GM23338 (cell line): Measurements from ENCODE around the gene HOTAIR. TPM values are rescaled to one million over a fixed set of nuclear protein-coding genes. Genes with fewer than 3 reads are reported as not detected.

Source experiments
- ATAC-seq: fragments of 200-7000 bp; cut with Tn5 transposase; 3 replicates; pipeline ENCODE4 v1.9.1; 2020
- DNase-seq: peaks from one replicate; pipeline ENCODE4 v3.0.0-alpha.2; 2015; ENCODE audit warnings: low spot score
- H2AFZ ChIP-seq: fragments of 200-600 bp; sonication (generic); 2 replicates; pipeline ENCODE4 v1.8.0; 2016; ENCODE audit warnings: antibody characterized with exemption, mild to moderate bottlenecking, moderate library complexity
- H3F3A ChIP-seq: fragments of 200-600 bp; sonication (generic); replicated peaks from 2 replicates; pipeline ENCODE4 v1.8.0; 2017; ENCODE audit warnings: antibody characterized with exemption, mixed run types, low read depth
- H3K27ac ChIP-seq: fragments of 200-600 bp; sonication (generic); 2 replicates; pipeline ENCODE4 v1.6.1; 2016; ENCODE audit warnings: low read depth
- H3K27me3 ChIP-seq: fragments of 200-600 bp; sonication (generic); 2 replicates; pipeline ENCODE4 v1.8.0; 2016; ENCODE audit warnings: mild to moderate bottlenecking, mixed run types, moderate library complexity; ENCODE audit not compliant: insufficient read depth
- H3K36me3 ChIP-seq: fragments of 200-600 bp; sonication (generic); 2 replicates; pipeline ENCODE4 v1.8.0; 2016; ENCODE audit warnings: mild to moderate bottlenecking; ENCODE audit not compliant: insufficient read depth
- H3K4me1 ChIP-seq: fragments of 200-600 bp; sonication (generic); 2 replicates; pipeline ENCODE4 v1.8.0; 2016; ENCODE audit warnings: mild to moderate bottlenecking, moderate library complexity; ENCODE audit not compliant: insufficient read depth
- H3K4me2 ChIP-seq: fragments of 200-600 bp; sonication (generic); 2 replicates; pipeline ENCODE4 v1.7.1; 2017; ENCODE audit warnings: mixed run types
- H3K4me3 ChIP-seq: fragments of 200-600 bp; sonication (generic); 2 replicates; pipeline ENCODE4 v1.6.1; 2016; ENCODE audit warnings: mixed run types
- H3K79me2 ChIP-seq: fragments of 200-600 bp; sonication (generic); replicated peaks from 2 replicates; pipeline ENCODE4 v1.8.0; 2017; ENCODE audit warnings: mild to moderate bottlenecking; ENCODE audit not compliant: insufficient read depth
- H3K9me2 ChIP-seq: fragments of 200-600 bp; sonication (generic); 2 replicates; pipeline ENCODE4 v1.8.0; 2017; ENCODE audit not compliant: insufficient read depth
- H4K20me1 ChIP-seq: fragments of 200-600 bp; sonication (generic); replicated peaks from 2 replicates; pipeline ENCODE4 v1.8.0; 2017; ENCODE audit warnings: mild to moderate bottlenecking; ENCODE audit not compliant: insufficient read depth
- H3K27ac Mint-ChIP-seq: 2 replicates; pipeline ENCODE4 v1.8.0; 2020; ENCODE audit warnings: inconsistent platforms, mild to moderate bottlenecking, moderate library complexity, mixed read lengths
- H3K27me3 Mint-ChIP-seq: 3 replicates; pipeline ENCODE4 v1.8.0; 2022; ENCODE audit warnings: low read depth, mild to moderate bottlenecking, moderate library complexity, mixed read lengths, inconsistent platforms; ENCODE audit not compliant: insufficient read depth, poor library complexity
- H3K36me3 Mint-ChIP-seq: 3 replicates; pipeline ENCODE4 v1.8.0; 2021; ENCODE audit warnings: low read depth, mild to moderate bottlenecking, inconsistent platforms, moderate library complexity, mixed read lengths
- H3K4me1 Mint-ChIP-seq: 3 replicates; pipeline ENCODE4 v1.8.0; 2020; ENCODE audit warnings: mild to moderate bottlenecking, inconsistent platforms, mixed read lengths
- H3K4me3 Mint-ChIP-seq: 3 replicates; pipeline ENCODE4 v1.8.0; 2021; ENCODE audit warnings: moderate library complexity, mild to moderate bottlenecking, inconsistent platforms, mixed read lengths
- H3K9me3 Mint-ChIP-seq: 3 replicates; pipeline ENCODE4 v1.8.0; 2020; ENCODE audit warnings: moderate library complexity, mild to moderate bottlenecking, inconsistent platforms, mixed read lengths
- EZH2 ChIP-seq: fragments of 200-600 bp; sonication (generic); IDR thresholded peaks from one replicate; pipeline ENCODE4 v1.8.0; 2017; ENCODE audit warnings: antibody characterized with exemption, mild to moderate bottlenecking, low read depth; ENCODE audit not compliant: unreplicated experiment
- EZH2phosphoT487 ChIP-seq: fragments of 200-600 bp; sonication (generic); IDR thresholded peaks from one replicate; pipeline ENCODE4 v1.8.1; 2018; ENCODE audit warnings: antibody characterized with exemption; ENCODE audit not compliant: unreplicated experiment
- POLR2AphosphoS5 ChIP-seq: IDR thresholded peaks from 2 replicates; pipeline ENCODE4 v1.6.1; 2016; ENCODE audit warnings: antibody characterized with exemption, low read depth
- ZNF114 ChIP-seq: fragments of 250-450 bp; sonication (Bioruptor Pico); IDR thresholded peaks from 2 replicates; pipeline ENCODE4 v1.5.0; 2020; ENCODE audit warnings: mild to moderate bottlenecking, moderate library complexity
- ZNF462 ChIP-seq: fragments of 250-450 bp; sonication (Bioruptor Pico); IDR thresholded peaks from 2 replicates; pipeline ENCODE4 v1.5.0; 2020; ENCODE audit warnings: mild to moderate bottlenecking, moderate library complexity
- polyA plus RNA-seq: library from polyadenylated mRNA; unstranded; fragments of >200 nt; fragmentation: Nextera tagmentation; extraction: Ambion mirVana; gene quantifications from 2 replicates; pipeline ENCODE4 v1.2.1, GENCODE V29; 2016
- total RNA-seq: library from RNA; depleted of rRNA; stranded (reverse); fragments of >200 nt; shearing (Covaris generic); gene quantifications from 2 replicates; pipeline ENCODE4 v1.2.3, GENCODE V29; 2014
- TF ChIP-seq, protein P1 (sequence below): IDR thresholded peaks from one replicate; pipeline ENCODE4 v1.6.1; 2018; ENCODE audit warnings: antibody characterized with exemption; ENCODE audit not compliant: unreplicated experiment

Gene HOTAIR
- total and polyA plus RNA-seq, 2 experiments from 2014 or later: not detected

- TF ChIP-seq ZNF462 (CRISPR knock-in tag): no peak
- no peak for TF ChIP-seq EZH2phosphoT487
- TF ChIP-seq, protein P1, sequence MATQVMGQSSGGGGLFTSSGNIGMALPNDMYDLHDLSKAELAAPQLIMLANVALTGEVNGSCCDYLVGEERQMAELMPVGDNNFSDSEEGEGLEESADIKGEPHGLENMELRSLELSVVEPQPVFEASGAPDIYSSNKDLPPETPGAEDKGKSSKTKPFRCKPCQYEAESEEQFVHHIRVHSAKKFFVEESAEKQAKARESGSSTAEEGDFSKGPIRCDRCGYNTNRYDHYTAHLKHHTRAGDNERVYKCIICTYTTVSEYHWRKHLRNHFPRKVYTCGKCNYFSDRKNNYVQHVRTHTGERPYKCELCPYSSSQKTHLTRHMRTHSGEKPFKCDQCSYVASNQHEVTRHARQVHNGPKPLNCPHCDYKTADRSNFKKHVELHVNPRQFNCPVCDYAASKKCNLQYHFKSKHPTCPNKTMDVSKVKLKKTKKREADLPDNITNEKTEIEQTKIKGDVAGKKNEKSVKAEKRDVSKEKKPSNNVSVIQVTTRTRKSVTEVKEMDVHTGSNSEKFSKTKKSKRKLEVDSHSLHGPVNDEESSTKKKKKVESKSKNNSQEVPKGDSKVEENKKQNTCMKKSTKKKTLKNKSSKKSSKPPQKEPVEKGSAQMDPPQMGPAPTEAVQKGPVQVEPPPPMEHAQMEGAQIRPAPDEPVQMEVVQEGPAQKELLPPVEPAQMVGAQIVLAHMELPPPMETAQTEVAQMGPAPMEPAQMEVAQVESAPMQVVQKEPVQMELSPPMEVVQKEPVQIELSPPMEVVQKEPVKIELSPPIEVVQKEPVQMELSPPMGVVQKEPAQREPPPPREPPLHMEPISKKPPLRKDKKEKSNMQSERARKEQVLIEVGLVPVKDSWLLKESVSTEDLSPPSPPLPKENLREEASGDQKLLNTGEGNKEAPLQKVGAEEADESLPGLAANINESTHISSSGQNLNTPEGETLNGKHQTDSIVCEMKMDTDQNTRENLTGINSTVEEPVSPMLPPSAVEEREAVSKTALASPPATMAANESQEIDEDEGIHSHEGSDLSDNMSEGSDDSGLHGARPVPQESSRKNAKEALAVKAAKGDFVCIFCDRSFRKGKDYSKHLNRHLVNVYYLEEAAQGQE: no peak
These were observed 8.7 kb downstream of the HOTAIR start (continued) for GRCh38 chr12:53966085-53966384.

- DNase-seq (peak; percentile 96), ATAC-seq (peak; percentile 59)
- no peak for TF ChIP-seq ZNF114 (CRISPR knock-in tag)
- no peak for TF ChIP-seq POLR2AphosphoS5
- TF ChIP-seq, protein P1: no peak
- TF ChIP-seq EZH2: peak; percentile 98
- Histone ChIP-seq H4K20me1 (peaks cover 74% of the 10 kb centered on the region), H3K27ac (no peak overlapping the region), H3K36me3 (no peaks in the 10 kb centered on the region), H2AFZ (no peak overlapping the region), H3K4me2 (peak overlapping the region; percentile 74), H3F3A (peaks cover 53% of the 10 kb centered on the region), H3K4me1 (peaks cover 15% of the 10 kb centered on the region), H3K27me3 (peaks cover 100% of the 10 kb centered on the region), H3K79me2 (no peaks in the 10 kb centered on the region), H3K9me2 (no peaks in the 10 kb centered on the region), H3K4me3 (no peak overlapping the region; the same call in none of the 2 replicates)
- no peak overlapping the region for H3K27ac Mint-ChIP-seq
- H3K27me3 Mint-ChIP-seq: peaks cover 100% of the 10 kb centered on the region
- H3K4me3 Mint-ChIP-seq: peak overlapping the region; percentile 43; the same call in 2 of the 3 replicates
- H3K36me3 Mint-ChIP-seq: no peaks in the 10 kb centered on the region; the same call in 2 of the 3 replicates
- peaks cover 16% of the 10 kb centered on the region for H3K4me1 Mint-ChIP-seq
- H3K9me3 Mint-ChIP-seq: no peaks in the 10 kb centered on the region; the same call in 1 of the 3 replicates
These were observed 9.3 kb downstream of the HOTAIR start for GRCh38 chr12:53965281-53966084.
